Colonic mucosa (tissue), 4 donors: Measurements from ENCODE around the gene FOXA3. TPM values are rescaled to one million over a fixed set of nuclear protein-coding genes. Genes with fewer than 3 reads are reported as not detected.

Experiments used
- DNase-seq: peaks from one replicate; pipeline ENCODE4 v3.0.0-alpha.2; 2020
- H3K27ac ChIP-seq: fragments of 200-600 bp; one replicate; pipeline ENCODE4 v1.8.0; 2021
- H3K27me3 ChIP-seq: fragments of 200-600 bp; one replicate; pipeline ENCODE4 v1.8.0; 2021
- H3K36me3 ChIP-seq: fragments of 200-600 bp; one replicate; pipeline ENCODE4 v1.8.0; 2021
- H3K4me1 ChIP-seq: fragments of 200-600 bp; one replicate; pipeline ENCODE4 v1.8.0; 2021; ENCODE audit warnings: mild to moderate bottlenecking
- H3K4me3 ChIP-seq: fragments of 200-600 bp; one replicate; pipeline ENCODE4 v1.8.0; 2021
- H3K9ac ChIP-seq, 2 donors: one replicate each; pipeline ENCODE4 v1.7.0; 2013; ENCODE audit warnings: control low read depth in 2 of 2, low read depth in 2 of 2, low read length in 2 of 2
- H3K9me3 ChIP-seq: fragments of 200-600 bp; one replicate; pipeline ENCODE4 v1.8.0; 2021
- intact Hi-C: fragments of 100-400 bp; cut with DNase I; formaldehyde crosslinking; loops from one replicate; pipeline ENCODE4 v1.14.1; 2022
- total RNA-seq, 2 donors: library from RNA; stranded (reverse); fragmentation: NEBNext Ultra II Directional in 1 of 2; extraction: Animal tissue kit (Norgen Biotek cat#: 25700) in 1 of 2; gene quantifications; one replicate each; pipeline ENCODE4 v1.2.1, GENCODE V29; 2021
- TF ChIP-seq, protein P1 (sequence below): fragments of 200-600 bp; IDR thresholded peaks from one replicate; pipeline ENCODE4 v1.8.0; 2022; ENCODE audit warnings: antibody characterized with exemption, mild to moderate bottlenecking
- donor health status: healthy.
- donor health status: DM: no; HTN: no; CAD: no.
- donor health status: DM: no; HTN: no; CAD: no.

The FOXA3 gene
- total RNA-seq, 2 donors from 2014 or later: 48.5 to 55.9 TPM

DNA sequence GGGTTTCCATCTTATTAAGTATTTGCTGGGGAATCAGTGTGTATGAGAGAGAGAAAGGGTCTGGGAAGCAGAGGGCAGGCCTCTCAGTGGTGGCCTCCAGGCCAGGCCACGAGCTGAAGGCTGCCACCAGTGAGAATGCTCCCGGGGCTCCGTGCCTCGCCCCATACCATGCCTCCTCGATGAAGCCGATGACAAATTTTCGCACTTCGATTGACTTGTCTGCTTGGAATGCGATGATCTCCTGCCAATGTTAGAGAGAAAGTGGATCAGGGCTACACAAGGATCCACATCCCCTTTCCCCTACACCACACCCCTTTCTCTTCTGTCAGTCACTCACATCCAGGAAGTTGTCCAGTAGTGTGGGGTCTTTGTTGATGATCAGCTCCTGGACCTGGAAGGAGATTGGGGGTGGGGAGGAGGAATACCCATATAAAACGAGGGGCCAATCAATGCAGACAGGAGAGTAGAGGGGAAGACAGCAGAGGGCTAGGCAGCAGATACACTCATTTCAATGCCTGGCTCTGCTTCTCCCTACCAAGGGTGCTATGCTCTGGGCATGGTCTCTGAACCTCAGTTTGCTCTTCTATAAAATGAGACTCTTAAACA lies 11.9 kb upstream of the FOXA3 start:
- H3K36me3 ChIP-seq: peaks cover 25% of the 10 kb centered on the region
- no peak overlapping the region for H3K4me3 ChIP-seq
- DNase-seq: no peak
- no peak overlapping the region for H3K27ac ChIP-seq
- H3K9ac ChIP-seq: no peak overlapping the region
- no peaks in the 10 kb centered on the region for H3K4me1 ChIP-seq
- H3K9me3 ChIP-seq: no peaks in the 10 kb centered on the region
- intact Hi-C loops: no loop called here
- no peaks in the 10 kb centered on the region for H3K27me3 ChIP-seq
- TF ChIP-seq, protein P1, sequence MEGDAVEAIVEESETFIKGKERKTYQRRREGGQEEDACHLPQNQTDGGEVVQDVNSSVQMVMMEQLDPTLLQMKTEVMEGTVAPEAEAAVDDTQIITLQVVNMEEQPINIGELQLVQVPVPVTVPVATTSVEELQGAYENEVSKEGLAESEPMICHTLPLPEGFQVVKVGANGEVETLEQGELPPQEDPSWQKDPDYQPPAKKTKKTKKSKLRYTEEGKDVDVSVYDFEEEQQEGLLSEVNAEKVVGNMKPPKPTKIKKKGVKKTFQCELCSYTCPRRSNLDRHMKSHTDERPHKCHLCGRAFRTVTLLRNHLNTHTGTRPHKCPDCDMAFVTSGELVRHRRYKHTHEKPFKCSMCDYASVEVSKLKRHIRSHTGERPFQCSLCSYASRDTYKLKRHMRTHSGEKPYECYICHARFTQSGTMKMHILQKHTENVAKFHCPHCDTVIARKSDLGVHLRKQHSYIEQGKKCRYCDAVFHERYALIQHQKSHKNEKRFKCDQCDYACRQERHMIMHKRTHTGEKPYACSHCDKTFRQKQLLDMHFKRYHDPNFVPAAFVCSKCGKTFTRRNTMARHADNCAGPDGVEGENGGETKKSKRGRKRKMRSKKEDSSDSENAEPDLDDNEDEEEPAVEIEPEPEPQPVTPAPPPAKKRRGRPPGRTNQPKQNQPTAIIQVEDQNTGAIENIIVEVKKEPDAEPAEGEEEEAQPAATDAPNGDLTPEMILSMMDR: no peak

DNA sequence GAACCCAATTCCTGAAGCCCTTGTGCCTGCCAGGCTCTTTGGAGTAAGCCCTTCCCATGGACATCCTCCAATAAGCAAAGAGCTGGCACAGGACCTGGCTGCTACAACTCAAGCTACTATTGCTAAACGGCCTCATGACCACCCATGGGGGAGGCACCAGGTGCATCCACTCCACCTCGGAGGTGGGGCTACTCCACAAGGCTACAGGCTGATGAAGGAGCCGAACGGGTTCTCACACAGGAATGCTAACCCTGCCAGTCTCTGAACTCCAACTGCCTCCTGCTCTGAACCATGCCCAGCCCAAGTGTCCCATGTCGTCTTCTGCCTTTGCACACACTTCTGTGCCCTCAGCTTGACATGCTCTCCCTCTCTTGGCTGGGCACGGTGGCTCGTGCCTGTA lies 11.1 kb upstream of the FOXA3 start:
- Histone ChIP-seq H3K4me3 (no peak overlapping the region), H3K9me3 (no peaks in the 10 kb centered on the region), H3K4me1 (no peaks in the 10 kb centered on the region), H3K27ac (no peak overlapping the region), H3K36me3 (peaks cover 19% of the 10 kb centered on the region), H3K27me3 (no peaks in the 10 kb centered on the region), H3K9ac (no peak overlapping the region)
- no peak for DNase-seq
- TF ChIP-seq, protein P1: no peak
- intact Hi-C loops: no loop called here

DNA sequence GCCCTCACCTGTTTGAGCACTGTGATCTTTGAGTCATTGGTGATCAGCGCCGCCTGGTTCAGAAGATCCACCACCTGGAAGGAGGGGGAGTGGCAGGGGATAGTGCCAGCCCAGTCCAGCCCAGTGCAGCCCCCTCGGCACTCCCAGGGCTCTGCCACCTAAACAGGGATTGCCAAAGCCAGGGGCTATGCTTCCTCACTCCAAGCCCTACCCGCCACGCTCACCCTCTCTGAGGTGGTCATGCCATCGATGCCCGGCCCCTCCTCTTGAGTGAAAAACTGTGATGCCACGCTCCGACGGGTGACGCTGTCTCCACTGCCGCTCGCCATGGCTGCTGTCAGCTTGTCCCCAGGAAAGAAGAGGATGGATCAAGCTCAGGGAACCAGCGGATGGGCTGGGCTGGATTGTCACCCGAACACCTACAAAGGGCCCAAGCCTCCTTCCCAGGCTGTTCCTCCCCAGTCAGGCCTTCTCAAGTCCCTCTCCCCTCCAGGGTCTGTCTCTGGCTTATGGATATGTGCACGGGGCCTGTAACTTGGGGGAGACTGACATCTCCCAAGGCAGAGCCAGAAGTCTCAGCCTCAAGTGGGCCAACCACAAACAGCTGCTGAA lies 9.9 kb upstream of the FOXA3 start:
- Histone ChIP-seq H3K9ac (no peak overlapping the region), H3K27me3 (no peaks in the 10 kb centered on the region), H3K36me3 (peaks cover 8% of the 10 kb centered on the region), H3K9me3 (no peaks in the 10 kb centered on the region), H3K4me3 (no peak overlapping the region), H3K27ac (no peak overlapping the region), H3K4me1 (no peaks in the 10 kb centered on the region)
- intact Hi-C loops: no loop called here
- DNase-seq: no peak
- TF ChIP-seq, protein P1: no peak

DNA sequence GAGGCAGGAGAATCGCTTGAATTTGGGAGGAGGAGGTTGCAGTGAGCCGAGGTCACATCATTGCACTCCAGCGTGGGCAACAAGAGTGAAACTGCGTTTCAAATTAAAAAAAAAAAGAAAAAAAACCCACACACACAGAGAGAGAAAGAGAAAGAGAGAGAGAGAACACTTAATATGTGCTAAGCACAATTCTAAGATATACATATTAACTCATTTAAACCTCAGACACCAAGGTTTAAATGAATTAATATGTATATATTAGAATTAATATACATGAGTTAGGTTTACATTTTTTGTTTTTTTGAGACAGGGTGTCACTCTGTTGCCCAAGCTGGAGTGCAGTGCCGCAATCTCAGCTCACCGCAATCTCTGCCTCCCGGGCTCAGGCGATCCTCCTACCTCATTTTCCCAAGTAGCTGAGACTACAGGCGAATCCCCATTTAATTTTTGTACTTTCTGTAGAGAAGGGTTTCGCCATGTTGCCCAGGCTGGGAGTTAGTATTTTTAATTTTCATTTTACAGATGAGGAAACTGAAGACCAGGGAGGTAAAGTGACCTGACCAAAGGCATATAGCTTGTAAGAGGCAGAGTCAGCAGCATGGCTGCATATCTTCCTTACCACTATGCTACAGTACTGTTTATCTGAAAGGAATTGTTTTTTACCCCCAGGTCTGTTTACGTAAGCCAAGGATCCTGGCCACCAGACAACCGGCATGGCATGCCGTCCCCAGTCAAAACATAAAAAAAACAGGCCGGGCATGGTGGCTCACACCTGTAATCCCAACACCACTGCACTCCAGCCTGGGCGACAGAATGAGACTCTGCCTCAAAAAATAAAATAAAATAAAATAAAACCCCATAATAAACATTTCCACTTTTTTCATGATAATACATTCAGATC lies 3.5 kb upstream of the FOXA3 start:
- TF ChIP-seq, protein P1: no peak
- H3K4me1 ChIP-seq: peaks cover 6% of the 10 kb centered on the region
- H3K4me3 ChIP-seq: no peak overlapping the region
- DNase-seq: no peak
- no peaks in the 10 kb centered on the region for H3K9me3 ChIP-seq
- H3K36me3 ChIP-seq: no peaks in the 10 kb centered on the region
- H3K9ac ChIP-seq: no peak overlapping the region
- intact Hi-C loops: no loop called here
- H3K27me3 ChIP-seq: no peaks in the 10 kb centered on the region
- no peak overlapping the region for H3K27ac ChIP-seq

DNA sequence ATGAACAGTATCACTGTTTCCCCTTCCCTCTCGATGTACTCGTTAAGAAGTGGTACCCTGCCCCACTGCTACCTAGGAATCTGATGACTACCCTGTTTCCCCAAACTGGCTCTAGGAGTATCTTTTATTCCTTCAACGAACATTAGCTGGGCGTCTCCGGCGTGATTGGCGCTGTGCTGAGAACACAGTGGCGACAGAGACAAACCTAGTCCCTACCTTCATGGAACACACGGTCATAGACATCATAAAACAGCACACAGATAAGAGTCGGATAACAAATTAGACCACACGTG lies 1.9 kb upstream of the FOXA3 start:
- TF ChIP-seq, protein P1: no peak
- Histone ChIP-seq H3K36me3 (no peaks in the 10 kb centered on the region), H3K4me3 (peak overlapping the region; percentile 77), H3K27ac (peak overlapping the region; percentile 89), H3K27me3 (no peaks in the 10 kb centered on the region), H3K9me3 (no peaks in the 10 kb centered on the region), H3K4me1 (peaks cover 6% of the 10 kb centered on the region), H3K9ac (peak overlapping the region in 1 of 2 donors; percentile 96)
- intact Hi-C loops: no loop called here
- DNase-seq: no peak
